GM21529 (cell line): Measurements from ENCODE around the gene PACSIN1.

ENCODE experiments used
- ATAC-seq: cut with Tn5 transposase; IDR thresholded peaks from one replicate; pipeline ENCODE4 v1.9.1; 2021; ENCODE audit not compliant: unreplicated experiment

Gene PACSIN1

GRCh38 chr6:34526992-34527728 is 61.3 kb downstream of the PACSIN1 start:
- peak; percentile 84 for ATAC-seq

GRCh38 chr6:34527751-34528670 is 62.1 kb downstream of the PACSIN1 start:
- ATAC-seq: no peak

GRCh38 chr6:34528996-34529664 is 63.3 kb downstream of the PACSIN1 start:
- ATAC-seq: no peak

- no peak for ATAC-seq
These were observed 63.9 kb downstream of the PACSIN1 start for GRCh38 chr6:34529665-34530327.

- no peak for ATAC-seq
These were observed 65.0 kb downstream of the PACSIN1 start for GRCh38 chr6:34530753-34531365.

GRCh38 chr6:34531580-34532201 is 65.8 kb downstream of the PACSIN1 start:
- no peak for ATAC-seq

GRCh38 chr6:34532230-34532629 is 66.4 kb downstream of the PACSIN1 start:
- no peak for ATAC-seq

- no peak for ATAC-seq
These were observed 68.3 kb downstream of the PACSIN1 start for GRCh38 chr6:34534146-34534545.

GRCh38 chr6:34534656-34535055 is 68.8 kb downstream of the PACSIN1 start:
- no peak for ATAC-seq

- ATAC-seq: no peak
These were observed 69.3 kb downstream of the PACSIN1 start for GRCh38 chr6:34535199-34535598.

GRCh38 chr6:34535646-34536045 is 69.8 kb downstream of the PACSIN1 start:
- no peak for ATAC-seq

GRCh38 chr6:34536251-34536958 is 70.5 kb downstream of the PACSIN1 start:
- ATAC-seq: no peak

- ATAC-seq: no peak
These were observed 71.3 kb downstream of the PACSIN1 start for GRCh38 chr6:34536959-34537848.

- ATAC-seq: no peak
These were observed 72.2 kb downstream of the PACSIN1 start for GRCh38 chr6:34537922-34538550.

- no peak for ATAC-seq
These were observed 72.7 kb downstream of the PACSIN1 start for GRCh38 chr6:34538581-34538980.

GRCh38 chr6:34539181-34539580 is 73.3 kb downstream of the PACSIN1 start:
- no peak for ATAC-seq

- ATAC-seq: no peak
These were observed 74.3 kb downstream of the PACSIN1 start for GRCh38 chr6:34540222-34540621.

GRCh38 chr6:34540841-34541240 is 75.0 kb downstream of the PACSIN1 start:
- ATAC-seq: no peak
